Activated T-helper 17 cell treated with anti-CD3 and anti-CD28 coated beads, Interleukin-2, amount 50 U/mL, for 72 hours (primary cell): ENCODE measurements around the gene SAG. TPM values are rescaled to one million over a fixed set of nuclear protein-coding genes. Genes with fewer than 3 reads are reported as not detected.

Source experiments
- ATAC-seq: fragments of 150-1000 bp; cut with Tn5 transposase; replicated peaks from 2 replicates; pipeline ENCODE4 v1.10.0; 2021; ENCODE audit warnings: mild to moderate bottlenecking, moderate library complexity
- H3K27ac Mint-ChIP-seq: one replicate; pipeline ENCODE4 v1.8.0; 2022; ENCODE audit warnings: mixed read lengths
- H3K27me3 Mint-ChIP-seq: one replicate; pipeline ENCODE4 v1.8.0; 2022; ENCODE audit warnings: mixed read lengths
- H3K36me3 Mint-ChIP-seq: one replicate; pipeline ENCODE4 v1.8.0; 2022; ENCODE audit warnings: low read depth, mild to moderate bottlenecking, mixed read lengths
- H3K4me1 Mint-ChIP-seq: one replicate; pipeline ENCODE4 v1.8.0; 2022; ENCODE audit warnings: mixed read lengths
- H3K4me3 Mint-ChIP-seq: one replicate; pipeline ENCODE4 v1.8.0; 2022; ENCODE audit warnings: mild to moderate bottlenecking, mixed read lengths
- H3K9me3 Mint-ChIP-seq: one replicate; pipeline ENCODE4 v1.8.0; 2022; ENCODE audit warnings: mixed read lengths
- total RNA-seq, 2 donors: library from RNA; stranded (reverse); gene quantifications; one replicate each; pipeline ENCODE4 v1.2.3, GENCODE V29; 2022

The SAG gene
- total RNA-seq = 1 to 10 TPM in 1 of 2 donors, under 1 TPM in 1; 0.04 to 1.7 TPM

- H3K36me3 Mint-ChIP-seq = no peaks in the 10 kb centered on the region
- no peaks in the 10 kb centered on the region for H3K27me3 Mint-ChIP-seq
- H3K4me3 Mint-ChIP-seq = no peak within 1 kb of the TSS
- no peaks in the 10 kb centered on the region for H3K4me1 Mint-ChIP-seq
- H3K9me3 Mint-ChIP-seq = no peaks in the 10 kb centered on the region
- ATAC-seq = no peak
- H3K27ac Mint-ChIP-seq = no peak within 1 kb of the TSS
These were observed at the start of gene SAG for GRCh38 chr2:233307565-233307964. SAG (plus strand) TSS chr2:233307816; CDS start chr2:233309190, 1,374 bp downstream.

- peak overlapping the region; percentile 76 for H3K27ac Mint-ChIP-seq
These were observed 49.4 kb upstream of the SAG start for GRCh38 chr2:233258211-233258610.

GRCh38 chr2:233259730-233260129 lies 47.9 kb upstream of the SAG start:
- Mint-ChIP-seq H3K4me3 (peak overlapping the region; percentile 18), H3K36me3 (peaks cover 99% of the 10 kb centered on the region), H3K4me1 (peaks cover 40% of the 10 kb centered on the region), H3K27me3 (no peaks in the 10 kb centered on the region), H3K9me3 (no peaks in the 10 kb centered on the region), H3K27ac (peak overlapping the region; percentile 76)
- peak; percentile 46 for ATAC-seq

More at GRCh38 chr2:233258211-233258610, 49.4 kb upstream of the SAG start:
- H3K36me3 Mint-ChIP-seq = peaks cover 93% of the 10 kb centered on the region
- no peaks in the 10 kb centered on the region for H3K27me3 Mint-ChIP-seq
- no peaks in the 10 kb centered on the region for H3K9me3 Mint-ChIP-seq
- H3K4me1 Mint-ChIP-seq = peaks cover 44% of the 10 kb centered on the region
- no peak for ATAC-seq
- no peak overlapping the region for H3K4me3 Mint-ChIP-seq

GRCh38 chr2:233260661-233261060 lies 47.0 kb upstream of the SAG start:
- Mint-ChIP-seq H3K36me3 (peaks cover 100% of the 10 kb centered on the region), H3K27me3 (no peaks in the 10 kb centered on the region), H3K4me1 (peaks cover 34% of the 10 kb centered on the region), H3K9me3 (no peaks in the 10 kb centered on the region), H3K27ac (peak overlapping the region; percentile 76), H3K4me3 (no peak overlapping the region)
- no peak for ATAC-seq

GRCh38 chr2:233261819-233262555 lies 45.6 kb upstream of the SAG start:
- Mint-ChIP-seq H3K4me1 (peaks cover 40% of the 10 kb centered on the region), H3K4me3 (no peak overlapping the region), H3K27me3 (no peaks in the 10 kb centered on the region), H3K27ac (peak overlapping the region; percentile 76), H3K9me3 (no peaks in the 10 kb centered on the region), H3K36me3 (peaks cover 100% of the 10 kb centered on the region)
- peak; percentile 78 for ATAC-seq

GRCh38 chr2:233262562-233262961 lies 45.1 kb upstream of the SAG start:
- Mint-ChIP-seq H3K36me3 (peaks cover 100% of the 10 kb centered on the region), H3K27ac (peak overlapping the region; percentile 76), H3K4me3 (no peak overlapping the region), H3K4me1 (peaks cover 44% of the 10 kb centered on the region), H3K27me3 (no peaks in the 10 kb centered on the region), H3K9me3 (no peaks in the 10 kb centered on the region)
- ATAC-seq = no peak

GRCh38 chr2:233263045-233263570 lies 44.5 kb upstream of the SAG start:
- peak overlapping the region; percentile 76 for H3K27ac Mint-ChIP-seq
- no peaks in the 10 kb centered on the region for H3K9me3 Mint-ChIP-seq
- no peaks in the 10 kb centered on the region for H3K27me3 Mint-ChIP-seq
- H3K4me1 Mint-ChIP-seq = peaks cover 49% of the 10 kb centered on the region
- peaks cover 100% of the 10 kb centered on the region for H3K36me3 Mint-ChIP-seq
- ATAC-seq = no peak
- no peak overlapping the region for H3K4me3 Mint-ChIP-seq

GRCh38 chr2:233264667-233265066 lies 42.9 kb upstream of the SAG start:
- H3K27me3 Mint-ChIP-seq = no peaks in the 10 kb centered on the region
- ATAC-seq = no peak
- H3K9me3 Mint-ChIP-seq = no peaks in the 10 kb centered on the region
- H3K27ac Mint-ChIP-seq = peak overlapping the region; percentile 88
- H3K36me3 Mint-ChIP-seq = peaks cover 100% of the 10 kb centered on the region
- no peak overlapping the region for H3K4me3 Mint-ChIP-seq
- peaks cover 61% of the 10 kb centered on the region for H3K4me1 Mint-ChIP-seq

- no peak for ATAC-seq
- H3K27ac Mint-ChIP-seq = peak overlapping the region; percentile 98
- no peak overlapping the region for H3K4me3 Mint-ChIP-seq
- H3K4me1 Mint-ChIP-seq = peaks cover 64% of the 10 kb centered on the region
- peaks cover 100% of the 10 kb centered on the region for H3K36me3 Mint-ChIP-seq
- H3K9me3 Mint-ChIP-seq = no peaks in the 10 kb centered on the region
- no peaks in the 10 kb centered on the region for H3K27me3 Mint-ChIP-seq
These were observed 41.7 kb upstream of the SAG start for GRCh38 chr2:233265899-233266431.

GRCh38 chr2:233266481-233266880 lies 41.1 kb upstream of the SAG start:
- Mint-ChIP-seq H3K4me1 (peaks cover 62% of the 10 kb centered on the region), H3K27ac (peak overlapping the region; percentile 98), H3K27me3 (no peaks in the 10 kb centered on the region), H3K9me3 (no peaks in the 10 kb centered on the region), H3K4me3 (peak overlapping the region; percentile 91), H3K36me3 (peaks cover 100% of the 10 kb centered on the region)
- no peak for ATAC-seq

- Mint-ChIP-seq H3K9me3 (no peaks in the 10 kb centered on the region), H3K27me3 (no peaks in the 10 kb centered on the region), H3K4me3 (peak overlapping the region; percentile 91), H3K4me1 (peaks cover 56% of the 10 kb centered on the region), H3K36me3 (peaks cover 100% of the 10 kb centered on the region), H3K27ac (peak overlapping the region; percentile 98)
- ATAC-seq = peak; percentile 97
These were observed 39.9 kb upstream of the SAG start for GRCh38 chr2:233267516-233268245.

GRCh38 chr2:233270366-233270765 lies 37.2 kb upstream of the SAG start:
- Mint-ChIP-seq H3K4me3 (peak overlapping the region; percentile 91), H3K27me3 (no peaks in the 10 kb centered on the region), H3K4me1 (peaks cover 53% of the 10 kb centered on the region), H3K27ac (peak overlapping the region; percentile 98), H3K36me3 (peaks cover 100% of the 10 kb centered on the region), H3K9me3 (no peaks in the 10 kb centered on the region)
- no peak for ATAC-seq

- Mint-ChIP-seq H3K4me1 (peaks cover 53% of the 10 kb centered on the region), H3K9me3 (no peaks in the 10 kb centered on the region), H3K36me3 (peaks cover 100% of the 10 kb centered on the region), H3K27me3 (no peaks in the 10 kb centered on the region), H3K4me3 (peak overlapping the region; percentile 91), H3K27ac (peak overlapping the region; percentile 98)
- ATAC-seq = no peak
These were observed 36.7 kb upstream of the SAG start for GRCh38 chr2:233270951-233271350.

GRCh38 chr2:233271693-233272092 lies 35.9 kb upstream of the SAG start:
- H3K4me3 Mint-ChIP-seq = peak overlapping the region; percentile 55
- peaks cover 49% of the 10 kb centered on the region for H3K4me1 Mint-ChIP-seq
- H3K9me3 Mint-ChIP-seq = no peaks in the 10 kb centered on the region
- peak overlapping the region; percentile 59 for H3K27ac Mint-ChIP-seq
- peaks cover 100% of the 10 kb centered on the region for H3K36me3 Mint-ChIP-seq
- no peaks in the 10 kb centered on the region for H3K27me3 Mint-ChIP-seq
- no peak for ATAC-seq
